HEK293T (cell line): ENCODE measurements around the gene LPCAT1.

Experiments
- ELF4 ChIP-seq: fragments of 450-650 bp; IDR thresholded peaks from 2 replicates; pipeline ENCODE4 v1.6.1; 2017; ENCODE audit warnings: antibody characterized with exemption
- FOXA1 ChIP-seq: fragments of 450-650 bp; IDR thresholded peaks from 2 replicates; pipeline ENCODE4 v1.6.1; 2016; ENCODE audit warnings: mild to moderate bottlenecking
- FOXM1 ChIP-seq: fragments of 450-650 bp; IDR thresholded peaks from 2 replicates; pipeline ENCODE4 v1.6.1; 2017; ENCODE audit warnings: mild to moderate bottlenecking, borderline replicate concordance
- NFRKB ChIP-seq: fragments of 450-650 bp; IDR thresholded peaks from 2 replicates; pipeline ENCODE4 v1.6.1; 2016; ENCODE audit warnings: mild to moderate bottlenecking, moderate library complexity
- SP1 ChIP-seq: fragments of 450-650 bp; IDR thresholded peaks from 2 replicates; pipeline ENCODE4 v1.6.1; 2017
- TARDBP ChIP-seq: fragments of 450-650 bp; IDR thresholded peaks from 2 replicates; pipeline ENCODE4 v1.6.1; 2016

GRCh38 chr5:1442222-1443145 lies 81.3 kb downstream of the LPCAT1 start:
- TF ChIP-seq NFRKB (no peak), ELF4 (no peak), TARDBP (no peak), FOXM1 (no peak), SP1 (no peak), FOXA1 (no peak)
